Endothelial cell of umbilical vein (primary cell): ENCODE data around the gene SLC25A21.

Experiments
- EZH2 ChIP-seq: IDR thresholded peaks from 2 replicates; pipeline ENCODE4 v1.6.1; 2012; ENCODE audit warnings: borderline replicate concordance, low read depth, mild to moderate bottlenecking, moderate library complexity, low read length, inconsistent platforms; ENCODE audit not compliant: severe bottlenecking
- JUN ChIP-seq: IDR thresholded peaks from 2 replicates; pipeline ENCODE4 v1.6.1; 2011; ENCODE audit warnings: borderline replicate concordance, low read depth; ENCODE audit not compliant: insufficient read length, insufficient read depth
- MYC ChIP-seq: IDR thresholded peaks from one replicate; pipeline ENCODE4 v1.6.1; 2011; ENCODE audit warnings: mild to moderate bottlenecking, low read depth, low read length
- POLR2A ChIP-seq: IDR thresholded peaks from 2 replicates; pipeline ENCODE4 v1.6.1; 2012; ENCODE audit warnings: low read depth, mild to moderate bottlenecking, control low read depth, low read length
- POLR2AphosphoS5 ChIP-seq: IDR thresholded peaks from 2 replicates; pipeline ENCODE4 v1.6.1; 2012; ENCODE audit warnings: low read depth, mild to moderate bottlenecking, control low read depth, low read length, moderate library complexity; ENCODE audit not compliant: insufficient read depth
- TF ChIP-seq, protein P1 (sequence below), 2 donors: IDR thresholded peaks; 1 replicate in 1 of 2; 2 replicates in 1 of 2; pipeline ENCODE4 v1.5.1; 2011; ENCODE audit warnings: low read length in 2 of 2, mild to moderate bottlenecking in 2 of 2, moderate library complexity in 2 of 2, control low read depth in 1 of 2, inconsistent platforms in 1 of 2, low read depth in 1 of 2; ENCODE audit not compliant: insufficient read depth in 1 of 2; ENCODE audit errors: extremely low read depth in 1 of 2

DNA sequence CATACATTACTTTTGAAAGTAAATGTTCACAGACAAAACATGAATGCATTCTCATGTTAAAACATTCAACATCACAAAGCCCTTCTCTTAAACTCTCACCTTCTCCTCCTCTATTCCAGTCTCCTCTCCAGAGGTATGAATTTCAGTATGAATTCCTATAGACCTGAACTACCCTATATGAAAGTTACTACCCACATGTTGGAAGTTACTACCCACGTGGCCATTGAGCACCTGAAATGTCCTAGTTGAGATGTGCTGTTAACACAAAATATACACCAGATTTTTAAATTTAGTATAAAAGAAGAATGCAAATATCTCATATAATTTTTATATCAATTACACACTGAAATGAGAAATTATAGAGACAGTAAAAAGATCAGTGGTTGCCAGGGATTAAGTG lies 450.5 kb downstream of the SLC25A21 start:
- TF ChIP-seq, protein P1, sequence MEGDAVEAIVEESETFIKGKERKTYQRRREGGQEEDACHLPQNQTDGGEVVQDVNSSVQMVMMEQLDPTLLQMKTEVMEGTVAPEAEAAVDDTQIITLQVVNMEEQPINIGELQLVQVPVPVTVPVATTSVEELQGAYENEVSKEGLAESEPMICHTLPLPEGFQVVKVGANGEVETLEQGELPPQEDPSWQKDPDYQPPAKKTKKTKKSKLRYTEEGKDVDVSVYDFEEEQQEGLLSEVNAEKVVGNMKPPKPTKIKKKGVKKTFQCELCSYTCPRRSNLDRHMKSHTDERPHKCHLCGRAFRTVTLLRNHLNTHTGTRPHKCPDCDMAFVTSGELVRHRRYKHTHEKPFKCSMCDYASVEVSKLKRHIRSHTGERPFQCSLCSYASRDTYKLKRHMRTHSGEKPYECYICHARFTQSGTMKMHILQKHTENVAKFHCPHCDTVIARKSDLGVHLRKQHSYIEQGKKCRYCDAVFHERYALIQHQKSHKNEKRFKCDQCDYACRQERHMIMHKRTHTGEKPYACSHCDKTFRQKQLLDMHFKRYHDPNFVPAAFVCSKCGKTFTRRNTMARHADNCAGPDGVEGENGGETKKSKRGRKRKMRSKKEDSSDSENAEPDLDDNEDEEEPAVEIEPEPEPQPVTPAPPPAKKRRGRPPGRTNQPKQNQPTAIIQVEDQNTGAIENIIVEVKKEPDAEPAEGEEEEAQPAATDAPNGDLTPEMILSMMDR (IDR thresholded peaks at IDR 0.05; ENCODE audit: extremely low read depth in 1 of 2, insufficient read depth in 1 of 2, low read depth in 1 of 2, low read length in 2 of 2) = no peak
- no peak for TF ChIP-seq POLR2AphosphoS5
- no peak for TF ChIP-seq POLR2A
- no peak for TF ChIP-seq EZH2
- TF ChIP-seq JUN = no peak
- no peak for TF ChIP-seq MYC
